GM21825 (cell line): ENCODE measurements around the gene FOXD3.
"Not testable (repeated sequence)": the region's sequence is repeated elsewhere in the genome, so short reads cannot be mapped to it uniquely, and the experiment has no call there.

Experiments
- ATAC-seq: cut with Tn5 transposase; IDR thresholded peaks from one replicate; pipeline ENCODE4 v1.9.1; 2021; ENCODE audit warnings: mild to moderate bottlenecking, moderate library complexity; ENCODE audit not compliant: unreplicated experiment

Gene FOXD3

DNA sequence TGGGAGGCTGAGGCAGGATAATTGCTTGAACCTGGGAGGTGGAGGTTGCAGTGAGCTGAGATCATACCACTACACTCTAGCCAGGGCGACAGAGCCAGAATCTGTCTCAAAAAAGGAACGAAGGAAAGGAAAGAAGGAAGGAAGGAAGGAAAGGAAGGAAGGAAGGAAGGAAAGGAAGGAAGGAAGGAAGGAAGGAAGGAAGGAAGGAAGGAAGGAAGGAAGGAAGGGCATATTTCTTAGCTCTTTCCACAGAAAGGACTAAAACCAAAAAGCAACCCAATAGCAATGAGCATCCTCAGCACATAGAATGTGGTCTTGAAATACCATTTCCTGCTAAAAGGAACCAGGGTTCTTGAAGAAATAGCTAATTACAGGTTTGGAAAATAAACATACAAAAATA lies 33.9 kb downstream of the FOXD3 start:
- not testable (repeated sequence) for ATAC-seq

GRCh38 chr1:63359561-63359960 lies 37.2 kb downstream of the FOXD3 start:
- no peak for ATAC-seq

DNA sequence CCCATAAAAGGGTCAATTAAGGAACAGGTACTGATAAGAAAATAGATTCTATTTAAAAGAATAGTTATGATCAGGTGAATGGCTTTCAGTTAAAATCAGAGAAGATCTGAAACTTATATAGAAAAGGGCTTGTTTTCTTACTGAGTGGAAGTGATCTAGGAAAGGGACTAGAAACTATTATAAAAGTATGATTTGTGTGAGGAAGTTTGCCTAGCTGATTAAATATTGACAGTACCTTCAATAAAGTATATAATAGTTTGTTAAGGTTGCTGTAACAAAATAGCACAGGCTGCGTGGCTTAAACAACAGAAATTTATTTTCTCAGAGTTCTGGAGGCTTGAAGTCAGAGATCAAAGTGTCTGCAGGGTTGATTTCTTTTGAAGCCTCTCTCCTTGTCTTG lies 39.7 kb downstream of the FOXD3 start:
- ATAC-seq = no peak

DNA sequence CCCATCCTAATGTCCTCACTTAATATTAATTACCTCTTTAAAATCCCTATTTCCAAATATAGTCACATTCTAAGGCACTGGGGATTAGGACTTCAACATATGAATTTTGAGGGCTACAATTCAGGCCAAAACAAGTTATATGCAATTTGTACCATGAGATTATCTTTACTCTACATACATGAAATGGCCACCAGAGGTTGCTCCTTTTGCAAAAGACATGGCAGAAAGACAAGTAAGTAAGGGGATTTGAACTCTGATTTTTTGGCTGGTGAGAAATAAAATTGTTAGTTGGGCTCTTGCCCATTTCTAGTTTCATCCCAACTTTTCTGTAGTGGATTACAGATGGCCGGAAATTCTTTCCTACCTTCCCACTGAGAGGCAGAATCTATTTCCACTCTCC lies 40.2 kb downstream of the FOXD3 start:
- ATAC-seq = no peak

DNA sequence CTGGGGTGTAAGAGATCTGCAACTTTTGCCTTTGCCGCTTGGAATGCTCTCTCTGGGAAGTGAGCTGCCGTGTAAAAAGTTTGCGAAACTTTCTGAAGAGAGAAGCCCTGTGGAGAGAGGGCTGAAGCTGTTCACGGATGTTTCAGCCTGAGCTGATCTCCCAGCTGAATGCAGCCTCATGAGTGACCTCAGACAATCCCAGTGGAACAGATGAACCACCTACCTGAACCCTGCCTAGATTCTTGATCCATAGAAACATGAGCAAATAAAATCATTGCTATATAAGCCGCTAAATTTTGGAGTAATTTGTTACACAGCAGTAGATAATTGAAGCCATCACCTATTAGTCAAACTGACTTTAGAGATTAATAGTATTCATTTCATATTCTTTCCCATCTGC lies 40.6 kb downstream of the FOXD3 start:
- ATAC-seq = no peak

DNA sequence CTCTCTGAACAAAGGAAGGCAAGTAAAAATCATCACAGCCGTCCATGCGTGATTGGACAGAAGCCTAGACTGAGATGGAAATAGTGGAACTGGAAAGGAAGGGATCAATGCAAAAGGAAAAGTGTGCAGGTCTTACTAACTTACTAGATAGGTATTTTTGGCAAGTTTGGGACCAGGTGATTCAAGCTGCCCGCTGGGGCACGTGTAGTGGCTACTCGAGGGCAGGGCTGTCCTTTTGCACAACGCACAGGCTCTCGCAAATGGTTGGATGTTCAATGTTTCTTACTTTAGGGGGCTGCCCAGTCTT lies 44.5 kb downstream of the FOXD3 start:
- ATAC-seq = no peak

GRCh38 chr1:63367215-63368103 lies 45.1 kb downstream of the FOXD3 start, which contains the start of gene ALG6:
Gene ALG6 (plus strand): TSS chr1:63367627. CDS start chr1:63370978, 3,351 bp downstream.
- peak; percentile 95 for ATAC-seq

GRCh38 chr1:63368131-63368530 lies 45.8 kb downstream of the FOXD3 start:
- ATAC-seq = no peak
